Coronary artery (tissue), 2 donors: ENCODE measurements around the gene DOCK4.

Experiments
- DNase-seq: peaks from one replicate; pipeline ENCODE4 v3.0.0-alpha.2; 2017; ENCODE audit warnings: low spot score
- H3K27ac ChIP-seq, 2 donors: fragments of 200-600 bp; sonication (generic); one replicate each; pipeline ENCODE4 v1.5.1; 2016 to 2019
- H3K4me3 ChIP-seq: fragments of 200-600 bp; sonication (generic); 2 replicates; pipeline ENCODE4 v1.5.1; 2016; ENCODE audit warnings: mild to moderate bottlenecking, moderate library complexity
- TF ChIP-seq, protein P1 (sequence below): fragments of 200-600 bp; sonication (generic); IDR thresholded peaks from one replicate; pipeline ENCODE4 v1.5.1; 2019; ENCODE audit warnings: antibody characterized with exemption

The DOCK4 gene

DNA sequence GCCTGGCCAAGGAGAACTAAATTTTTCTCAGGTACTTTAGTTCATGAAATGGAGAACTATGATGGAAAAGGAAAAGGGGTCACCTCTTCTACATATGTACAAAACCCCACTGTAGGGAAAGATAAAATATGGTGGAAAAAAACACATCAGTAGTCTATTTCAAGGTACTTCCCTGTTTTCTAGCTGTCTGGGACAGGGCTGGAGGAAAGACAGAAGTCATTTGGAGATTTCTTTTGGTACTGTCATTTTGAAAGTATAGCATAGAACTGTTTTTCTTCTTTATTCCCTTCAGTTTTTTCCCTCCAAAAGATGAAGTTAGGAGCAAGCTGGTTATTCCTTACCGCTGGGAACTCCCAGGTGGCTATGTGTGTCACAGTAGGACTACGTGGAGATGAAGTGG, 196.1 kb downstream of the DOCK4 start:
- H3K27ac ChIP-seq, result no peak overlapping the region
- DNase-seq, result no peak
- no peak overlapping the region for H3K4me3 ChIP-seq
- TF ChIP-seq, protein P1, sequence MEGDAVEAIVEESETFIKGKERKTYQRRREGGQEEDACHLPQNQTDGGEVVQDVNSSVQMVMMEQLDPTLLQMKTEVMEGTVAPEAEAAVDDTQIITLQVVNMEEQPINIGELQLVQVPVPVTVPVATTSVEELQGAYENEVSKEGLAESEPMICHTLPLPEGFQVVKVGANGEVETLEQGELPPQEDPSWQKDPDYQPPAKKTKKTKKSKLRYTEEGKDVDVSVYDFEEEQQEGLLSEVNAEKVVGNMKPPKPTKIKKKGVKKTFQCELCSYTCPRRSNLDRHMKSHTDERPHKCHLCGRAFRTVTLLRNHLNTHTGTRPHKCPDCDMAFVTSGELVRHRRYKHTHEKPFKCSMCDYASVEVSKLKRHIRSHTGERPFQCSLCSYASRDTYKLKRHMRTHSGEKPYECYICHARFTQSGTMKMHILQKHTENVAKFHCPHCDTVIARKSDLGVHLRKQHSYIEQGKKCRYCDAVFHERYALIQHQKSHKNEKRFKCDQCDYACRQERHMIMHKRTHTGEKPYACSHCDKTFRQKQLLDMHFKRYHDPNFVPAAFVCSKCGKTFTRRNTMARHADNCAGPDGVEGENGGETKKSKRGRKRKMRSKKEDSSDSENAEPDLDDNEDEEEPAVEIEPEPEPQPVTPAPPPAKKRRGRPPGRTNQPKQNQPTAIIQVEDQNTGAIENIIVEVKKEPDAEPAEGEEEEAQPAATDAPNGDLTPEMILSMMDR, result no peak

DNA sequence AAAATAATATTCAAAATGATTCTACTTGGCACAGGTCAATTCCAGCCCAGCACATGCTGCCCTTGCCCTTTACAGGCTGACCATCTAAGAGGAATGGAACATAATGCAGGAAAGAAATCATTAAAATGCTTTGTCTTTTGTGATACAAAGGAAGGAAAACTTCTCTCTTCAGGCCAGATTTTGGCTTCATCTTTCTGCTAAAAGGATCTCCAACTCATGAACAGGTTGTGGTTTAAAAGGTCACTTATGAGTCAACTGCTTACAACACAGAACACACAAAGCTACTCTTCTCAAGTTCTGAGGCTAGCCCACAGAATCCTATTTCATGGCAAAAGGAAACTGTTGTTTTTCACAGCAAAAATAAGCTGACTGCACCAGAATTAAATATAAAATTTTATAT, 197.1 kb downstream of the DOCK4 start:
- TF ChIP-seq, protein P1, result no peak
- H3K27ac ChIP-seq, result no peak overlapping the region
- DNase-seq, result no peak
- H3K4me3 ChIP-seq, result no peak overlapping the region

DNA sequence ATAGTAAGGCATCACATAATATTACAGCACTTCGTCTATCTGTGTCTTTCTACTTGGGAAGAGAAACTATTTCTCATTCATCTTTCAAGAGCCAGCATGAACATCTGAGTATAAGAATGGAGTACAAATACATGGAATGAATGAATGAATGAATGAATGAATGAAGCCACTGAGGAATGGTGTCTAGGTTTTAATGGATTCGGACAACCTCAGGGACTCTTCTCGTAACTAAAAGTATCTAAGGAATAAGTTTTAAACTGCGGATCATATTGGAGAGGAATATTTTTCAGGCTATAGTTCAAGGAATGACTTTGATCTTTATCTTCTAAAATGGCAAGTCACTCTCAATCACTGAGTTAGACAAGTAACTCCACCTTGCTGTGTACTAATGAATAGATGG, 199.0 kb downstream of the DOCK4 start:
- TF ChIP-seq, protein P1, result no peak
- Histone ChIP-seq H3K27ac (no peak overlapping the region), H3K4me3 (no peak overlapping the region)
- DNase-seq, result no peak

DNA sequence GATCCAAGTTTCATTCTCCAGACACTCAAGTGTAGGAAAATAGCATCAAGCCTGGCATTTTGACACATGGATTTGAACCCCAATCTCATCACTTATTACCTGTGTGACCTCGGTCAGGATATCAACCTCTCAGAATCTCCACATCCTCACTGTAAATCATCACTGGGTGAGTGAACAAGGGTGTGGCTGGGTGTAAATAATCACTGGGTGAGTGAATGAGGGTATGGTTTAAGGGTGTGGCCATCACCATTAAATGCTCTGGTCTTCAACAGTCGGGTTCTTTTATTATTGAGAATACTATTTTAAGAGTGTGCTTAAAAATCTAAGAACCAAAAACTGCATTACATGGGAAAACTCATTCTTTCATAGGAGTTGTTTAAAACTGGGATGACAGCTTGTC, 200.1 kb downstream of the DOCK4 start:
- Histone ChIP-seq H3K4me3 (no peak overlapping the region), H3K27ac (no peak overlapping the region)
- DNase-seq, result no peak
- TF ChIP-seq, protein P1, result no peak

DNA sequence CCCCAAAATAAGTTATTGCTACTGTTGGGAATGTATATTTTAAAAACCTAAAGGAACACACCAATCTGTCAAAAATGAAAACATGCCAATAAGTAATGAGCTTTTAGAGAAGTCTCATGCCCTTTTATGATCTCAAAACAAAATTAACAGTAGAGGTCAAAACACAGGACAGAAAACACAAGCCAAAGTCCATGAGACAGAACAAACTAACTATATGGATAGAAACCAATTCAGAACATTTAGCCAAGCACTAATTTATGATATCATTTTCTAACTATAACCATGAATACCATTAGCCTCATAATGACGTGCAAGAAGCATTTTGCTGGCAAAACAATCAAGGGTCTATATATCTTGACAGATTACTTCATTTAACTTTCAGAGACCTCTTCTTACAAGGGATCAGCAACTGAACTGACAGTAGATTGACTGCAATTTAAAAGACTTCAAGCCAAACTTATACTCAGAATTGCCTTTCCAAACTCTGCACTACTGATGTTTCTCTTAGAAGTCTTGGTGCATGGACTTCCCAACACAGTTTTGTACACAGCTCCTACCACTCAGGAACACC, 200.9 kb downstream of the DOCK4 start:
- TF ChIP-seq, protein P1, result no peak
- H3K4me3 ChIP-seq, result no peak overlapping the region
- DNase-seq, result no peak
- no peak overlapping the region for H3K27ac ChIP-seq

DNA sequence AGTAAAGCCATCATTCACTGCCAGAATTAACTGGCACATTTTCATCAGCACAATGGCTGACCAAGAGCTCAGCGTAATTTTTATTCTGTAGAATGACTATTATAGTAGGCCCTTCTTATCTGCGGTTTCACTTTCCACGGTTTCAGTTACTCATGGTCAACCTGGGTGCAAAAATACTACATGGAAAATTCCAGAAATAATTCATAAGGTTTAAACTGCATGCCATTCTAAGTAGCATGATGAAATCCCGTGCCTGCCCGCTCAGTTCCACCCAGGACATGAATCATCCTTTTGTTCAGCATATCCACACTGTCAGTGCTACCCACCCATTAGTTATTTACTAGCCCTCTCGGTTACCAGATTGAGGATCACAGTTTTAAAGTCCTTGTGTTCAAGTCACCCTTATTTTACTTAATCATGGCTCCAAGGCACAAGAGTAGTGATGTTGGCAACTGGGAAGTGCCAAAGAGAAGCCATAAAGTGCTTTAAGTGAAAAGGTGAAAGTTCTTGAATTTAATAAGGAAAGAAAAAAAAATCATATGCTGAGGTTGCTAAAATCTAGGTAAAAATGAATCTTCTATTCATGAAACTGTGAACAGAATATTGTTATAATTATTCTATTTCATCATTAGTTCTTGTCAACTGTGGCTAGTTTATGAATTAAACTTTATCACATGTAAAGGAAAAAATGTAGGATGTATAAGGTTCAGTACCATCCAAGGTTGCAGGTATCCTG, 204.9 kb downstream of the DOCK4 start:
- H3K27ac ChIP-seq, result no peak overlapping the region
- no peak overlapping the region for H3K4me3 ChIP-seq
- no peak for DNase-seq
- TF ChIP-seq, protein P1, result no peak

DNA sequence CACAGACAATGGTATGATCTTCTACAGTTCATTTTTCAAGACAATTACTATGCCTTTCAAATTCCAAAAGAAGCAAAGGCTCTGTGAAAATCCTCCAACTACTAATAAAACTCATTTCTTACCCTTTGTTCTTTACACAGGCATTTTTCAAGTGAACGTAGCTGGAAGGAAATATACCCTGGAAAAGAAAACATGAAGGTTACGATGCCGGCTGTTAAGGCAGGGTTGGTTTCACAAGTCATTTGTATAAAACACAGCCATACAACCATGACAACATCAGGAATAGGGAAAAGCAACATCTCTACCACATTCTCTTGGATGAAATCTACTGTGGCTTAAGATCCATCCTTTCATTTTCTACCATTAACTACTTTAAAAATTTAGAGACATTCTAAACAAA, 207.9 kb downstream of the DOCK4 start:
- no peak overlapping the region for H3K27ac ChIP-seq

More for the DNA sequence above, 207.9 kb downstream of the DOCK4 start:
- DNase-seq, result no peak
- H3K4me3 ChIP-seq, result no peak overlapping the region
- TF ChIP-seq, protein P1, result no peak
